OCI-LY7 (cell line): ENCODE data around the gene KRTAP9-7.

Experiments used
- CTCF ChIP-seq: fragments of 200-600 bp; sonication (generic); conservative IDR thresholded peaks from 2 replicates; pipeline ENCODE4 v1.5.1; 2014; ENCODE audit warnings: mild to moderate bottlenecking, antibody characterized with exemption, low read length, moderate library complexity, mixed read lengths
- EZH2phosphoT487 ChIP-seq: fragments of 200-600 bp; sonication (generic); IDR thresholded peaks from 2 replicates; pipeline ENCODE4 v1.6.1; 2018; ENCODE audit warnings: low read depth, borderline replicate concordance, mild to moderate bottlenecking, mixed run types, antibody characterized with exemption, low read length, moderate library complexity, mixed read lengths

- TF ChIP-seq EZH2phosphoT487, result no peak
- TF ChIP-seq CTCF, result no peak
These were observed 11.6 kb downstream of the KRTAP9-7 start for GRCh38 chr17:41287050-41287449.
